Measurements from ENCODE around the gene VWA3B.

VWA3B gene

DNA sequence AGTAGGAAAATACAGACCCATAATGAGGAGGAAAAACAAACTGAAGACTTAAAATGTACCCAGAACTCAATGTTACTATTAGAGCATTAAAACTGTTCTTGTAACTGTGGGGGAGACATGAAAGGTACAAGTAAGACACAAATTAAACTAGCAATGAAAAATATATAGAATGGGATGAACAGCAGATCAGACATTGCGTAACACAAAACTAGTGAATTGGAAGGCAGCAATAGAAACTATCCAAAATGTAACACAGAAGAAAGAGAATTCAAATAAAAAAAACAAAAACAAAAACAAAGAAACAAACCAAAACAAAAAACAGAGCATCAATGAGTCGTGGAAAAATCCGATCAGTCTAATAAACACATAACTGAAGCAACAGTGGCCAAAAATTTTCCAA lies 132.2 kb downstream of the VWA3B start:
- Histone ChIP-seq H3K36me3 (no peaks in the 10 kb centered on the region), H3K4me2 (no peak overlapping the region), H3K27me3 (no peaks in the 10 kb centered on the region), H4K20me1 (no peaks in the 10 kb centered on the region), H3K4me3 (no peak overlapping the region), H3K4me1 (no peaks in the 10 kb centered on the region), H3K27ac (no peak overlapping the region), H3K9ac (no peak overlapping the region), H3K9me3 (replicated peaks in 1 of 11) (peaks cover 17 to 34% (median 24%) of the 10 kb centered on the region in 11 experiments)
- peak in 2 of 11 experiments; percentile 56 to 66; a peak in 4 of 22 replicates for TF ChIP-seq Cebpa-rat (IDR thresholded peaks at IDR 0.05)

DNA sequence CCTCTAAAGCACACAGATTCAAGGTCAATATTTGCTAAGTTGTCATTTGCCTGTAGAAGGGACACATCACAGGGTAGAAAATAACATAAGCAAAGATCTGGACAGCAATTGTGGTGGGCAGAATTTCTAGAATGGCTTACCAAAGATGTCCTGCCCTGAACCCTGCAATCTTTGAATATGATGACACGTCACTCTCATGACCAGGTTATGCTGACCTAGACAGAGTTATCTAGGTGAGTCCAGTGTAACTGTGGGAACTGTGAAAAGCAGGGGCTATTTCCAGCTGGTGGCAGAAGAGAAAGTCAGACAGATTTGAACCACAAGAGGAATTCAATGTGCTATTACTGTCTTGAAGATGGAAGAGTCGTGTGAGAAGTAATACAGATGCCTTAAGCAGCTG lies 147.0 kb downstream of the VWA3B start:
- no peaks in the 10 kb centered on the region for H3K9me3 ChIP-seq (replicated peaks in 1 of 11)
- no peak overlapping the region for H3K4me3 ChIP-seq
- no peak overlapping the region for H3K9ac ChIP-seq
- H3K4me1 ChIP-seq, result no peaks in the 10 kb centered on the region
- H3K27ac ChIP-seq, result no peak overlapping the region
- H3K27me3 ChIP-seq, result no peaks in the 10 kb centered on the region
- TF ChIP-seq Cebpa-rat (IDR thresholded peaks at IDR 0.05), result no peak
- H3K36me3 ChIP-seq, result no peaks in the 10 kb centered on the region
- no peaks in the 10 kb centered on the region for H4K20me1 ChIP-seq
- H3K4me2 ChIP-seq, result no peak overlapping the region

DNA sequence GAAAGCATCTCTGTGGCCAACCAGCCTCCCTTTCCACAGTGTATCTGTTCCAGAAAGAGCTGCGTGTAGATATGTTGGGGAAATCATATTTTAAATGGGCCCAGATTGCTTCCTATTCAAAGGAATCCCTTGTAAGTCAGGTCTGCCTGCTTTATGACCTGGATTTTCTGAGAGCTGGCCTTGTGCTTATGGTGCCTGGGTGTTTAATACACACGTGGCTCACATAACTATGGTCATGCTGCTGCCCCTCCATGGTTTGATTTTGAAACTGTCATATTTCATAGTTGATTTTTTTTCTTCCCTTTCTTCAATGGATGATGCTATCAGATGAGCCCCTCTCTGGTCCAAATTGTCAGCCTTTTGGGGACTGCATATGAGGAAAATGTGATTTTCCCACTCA lies 147.8 kb downstream of the VWA3B start:
- Histone ChIP-seq H3K27me3 (no peaks in the 10 kb centered on the region), H3K4me3 (no peak overlapping the region), H3K9me3 (replicated peaks in 1 of 11) (no peaks in the 10 kb centered on the region), H3K9ac (no peak overlapping the region), H3K4me2 (no peak overlapping the region), H3K36me3 (no peaks in the 10 kb centered on the region), H3K27ac (no peak overlapping the region), H4K20me1 (no peaks in the 10 kb centered on the region), H3K4me1 (no peaks in the 10 kb centered on the region)
- no peak for TF ChIP-seq Cebpa-rat (IDR thresholded peaks at IDR 0.05)

DNA sequence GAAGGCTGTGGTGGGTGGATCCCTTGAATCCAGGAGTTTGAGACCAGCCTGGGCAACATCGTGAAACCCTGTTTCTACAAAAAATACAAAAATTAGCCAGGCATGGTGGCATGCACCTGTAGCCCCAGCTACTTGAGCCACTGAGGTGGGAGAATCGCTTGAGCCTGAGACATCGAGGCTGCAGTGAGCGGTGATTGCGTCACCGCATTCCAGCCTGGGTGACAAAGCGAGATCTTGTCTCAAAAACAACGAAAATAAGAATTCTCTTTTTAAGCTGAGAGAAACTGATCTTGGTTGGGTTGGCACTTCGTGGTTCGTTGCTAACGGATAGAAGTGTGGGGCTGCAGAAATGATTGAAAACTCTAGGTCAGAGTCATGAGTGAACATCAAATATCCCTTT lies 150.0 kb downstream of the VWA3B start:
- Histone ChIP-seq H3K27ac (no peak overlapping the region), H4K20me1 (no peaks in the 10 kb centered on the region), H3K4me2 (no peak overlapping the region), H3K9ac (no peak overlapping the region), H3K4me3 (no peak overlapping the region), H3K4me1 (no peaks in the 10 kb centered on the region), H3K27me3 (no peaks in the 10 kb centered on the region), H3K36me3 (no peaks in the 10 kb centered on the region), H3K9me3 (replicated peaks in 1 of 11) (no peaks in the 10 kb centered on the region)
- TF ChIP-seq Cebpa-rat (IDR thresholded peaks at IDR 0.05), result peak in 4 of 11 experiments; percentile 14 to 51 (median 39); a peak in 2 of 22 replicates

DNA sequence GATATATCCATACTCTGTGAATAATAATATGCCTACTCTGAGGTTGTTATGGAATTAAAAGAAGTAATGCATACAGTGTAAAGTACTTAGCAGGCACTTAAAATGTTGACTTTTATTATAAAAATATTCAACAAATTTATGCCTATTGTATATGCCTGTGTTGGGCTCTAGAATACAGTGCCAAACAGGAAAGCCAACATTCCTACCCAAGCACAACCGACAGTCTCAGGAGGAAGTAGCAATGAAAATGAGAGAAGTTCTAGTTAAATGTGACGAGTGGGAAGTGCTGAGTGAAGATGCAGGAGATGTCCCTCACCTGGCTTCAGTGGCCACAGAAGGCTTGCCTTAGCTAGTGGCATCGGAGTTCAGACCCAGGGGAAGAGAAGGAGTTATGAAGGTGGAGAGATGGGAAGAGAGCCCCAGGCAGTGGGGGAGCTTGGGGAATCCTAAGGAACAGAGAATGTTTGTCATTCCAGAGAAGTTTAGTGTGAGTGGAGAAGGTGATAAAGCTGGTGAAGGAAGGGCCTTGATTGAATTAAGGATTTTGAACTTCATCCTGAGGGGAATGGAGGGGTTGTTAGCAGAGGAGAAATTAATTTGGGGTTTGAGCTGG lies 153.9 kb downstream of the VWA3B start:
- no peak for TF ChIP-seq Cebpa-rat (IDR thresholded peaks at IDR 0.05)
- H3K36me3 ChIP-seq, result no peaks in the 10 kb centered on the region
- no peaks in the 10 kb centered on the region for H4K20me1 ChIP-seq
- H3K4me3 ChIP-seq, result no peak overlapping the region
- no peaks in the 10 kb centered on the region for H3K27me3 ChIP-seq
- H3K9me3 ChIP-seq (replicated peaks in 1 of 11), result no peaks in the 10 kb centered on the region
- no peak overlapping the region for H3K4me2 ChIP-seq
- no peaks in the 10 kb centered on the region for H3K4me1 ChIP-seq
- H3K27ac ChIP-seq, result no peak overlapping the region
- H3K9ac ChIP-seq, result no peak overlapping the region

DNA sequence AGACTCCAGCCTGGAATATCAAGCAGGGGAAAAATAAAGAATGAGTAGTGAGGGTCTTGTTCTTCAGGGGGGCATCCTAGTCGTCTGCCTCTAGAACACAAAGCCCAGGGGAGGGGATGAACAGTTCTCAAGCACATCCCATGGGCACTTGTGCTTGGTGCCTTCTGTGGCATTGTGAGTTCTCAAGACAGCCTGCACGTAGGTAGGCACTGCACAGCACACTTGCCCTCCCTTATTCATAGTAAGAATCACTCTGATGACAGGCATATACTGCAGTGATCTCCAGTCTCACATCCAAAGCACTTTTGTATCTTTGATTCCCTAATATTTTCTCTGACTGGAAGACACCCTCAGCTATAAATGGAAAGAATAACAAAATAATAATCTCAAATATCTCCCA lies 154.6 kb downstream of the VWA3B start:
- H3K9ac ChIP-seq, result no peak overlapping the region
- H3K9me3 ChIP-seq (replicated peaks in 1 of 11), result peaks cover 0 to 6% (median 5%) of the 10 kb centered on the region in 11 experiments; a peak in 11 of 22 replicates
- no peak overlapping the region for H3K27ac ChIP-seq
- no peak overlapping the region for H3K4me3 ChIP-seq
- H4K20me1 ChIP-seq, result no peaks in the 10 kb centered on the region
- H3K4me1 ChIP-seq, result no peaks in the 10 kb centered on the region
- TF ChIP-seq Cebpa-rat (IDR thresholded peaks at IDR 0.05), result no peak
- no peaks in the 10 kb centered on the region for H3K36me3 ChIP-seq
- H3K4me2 ChIP-seq, result no peak overlapping the region
- no peaks in the 10 kb centered on the region for H3K27me3 ChIP-seq

DNA sequence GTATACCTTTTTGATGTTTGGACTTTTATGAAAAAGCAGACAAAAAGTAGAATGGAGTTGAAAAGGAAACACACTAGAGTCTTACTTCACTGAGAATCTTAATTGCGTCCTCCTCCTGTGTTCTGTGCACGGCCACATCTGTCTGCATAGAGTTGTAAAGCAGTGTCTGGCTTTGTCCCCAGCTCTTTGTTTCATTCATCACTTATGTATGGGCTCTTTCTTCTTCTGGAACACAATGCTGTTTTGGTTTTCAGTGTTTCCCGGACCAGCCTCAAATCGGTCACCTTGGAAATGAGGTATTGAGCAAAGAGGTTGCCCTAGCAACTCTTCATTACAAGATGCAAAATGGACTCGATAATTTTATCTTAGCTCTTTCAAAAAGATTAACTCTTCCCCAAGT lies 155.0 kb downstream of the VWA3B start:
- peaks cover 4 to 10% (median 9%) of the 10 kb centered on the region in 11 experiments; a peak in 21 of 22 replicates for H3K9me3 ChIP-seq (replicated peaks in 1 of 11)
- H3K9ac ChIP-seq, result no peak overlapping the region
- H3K27ac ChIP-seq, result no peak overlapping the region
- H3K4me1 ChIP-seq, result no peaks in the 10 kb centered on the region
- no peaks in the 10 kb centered on the region for H3K36me3 ChIP-seq
- no peaks in the 10 kb centered on the region for H3K27me3 ChIP-seq
- TF ChIP-seq Cebpa-rat (IDR thresholded peaks at IDR 0.05), result no peak
- no peak overlapping the region for H3K4me2 ChIP-seq
- no peaks in the 10 kb centered on the region for H4K20me1 ChIP-seq
- H3K4me3 ChIP-seq, result no peak overlapping the region

DNA sequence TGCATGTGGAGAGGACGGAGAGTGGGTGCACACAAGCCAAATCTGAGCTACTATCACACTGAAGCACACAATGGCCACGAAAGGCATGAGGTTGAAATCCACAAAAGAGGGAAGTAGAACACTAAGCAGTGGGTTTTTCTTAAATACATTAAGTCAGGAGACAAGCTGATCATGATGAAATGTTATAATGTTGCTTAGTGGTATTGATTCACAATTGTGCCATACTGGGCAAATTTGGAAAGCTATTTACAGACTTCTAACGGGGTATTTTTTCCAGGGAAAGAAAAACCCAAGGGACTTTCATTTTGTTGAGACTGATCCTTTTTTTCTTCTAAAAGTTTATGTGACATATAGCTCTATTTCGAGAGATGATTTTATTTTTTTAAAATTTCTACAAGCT lies 158.5 kb downstream of the VWA3B start:
- Histone ChIP-seq H3K27me3 (no peaks in the 10 kb centered on the region), H3K27ac (no peak overlapping the region), H3K36me3 (no peaks in the 10 kb centered on the region), H3K4me1 (no peaks in the 10 kb centered on the region), H4K20me1 (no peaks in the 10 kb centered on the region), H3K4me2 (no peak overlapping the region), H3K9me3 (replicated peaks in 1 of 11) (peaks cover 23 to 33% (median 26%) of the 10 kb centered on the region in 11 experiments), H3K9ac (no peak overlapping the region), H3K4me3 (no peak overlapping the region)
- no peak for TF ChIP-seq Cebpa-rat (IDR thresholded peaks at IDR 0.05)

DNA sequence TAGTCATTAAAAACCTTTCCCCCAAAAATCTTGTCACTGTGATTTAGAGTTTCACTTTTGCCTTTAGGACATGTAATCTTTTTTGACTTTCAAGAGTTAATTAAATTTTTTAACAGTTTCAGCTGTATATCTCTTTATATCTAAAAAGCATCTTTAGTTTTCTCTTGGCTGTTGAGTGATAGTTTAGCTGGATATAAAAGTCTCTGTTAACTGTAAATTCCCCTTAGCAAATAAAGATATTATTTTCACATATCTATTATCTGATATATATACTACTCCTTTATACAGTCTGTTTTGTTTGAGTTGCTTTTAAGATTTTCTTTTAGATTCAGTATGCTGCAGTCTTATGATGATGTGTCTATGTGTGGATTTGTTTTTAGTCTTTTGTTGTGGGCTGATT lies 160.4 kb downstream of the VWA3B start:
- Histone ChIP-seq H3K9ac (no peak overlapping the region), H3K9me3 (replicated peaks in 1 of 11) (peaks cover 23 to 33% (median 26%) of the 10 kb centered on the region in 11 experiments), H3K4me1 (peaks cover 0 to 9% (median 6%) of the 10 kb centered on the region in 10 experiments; a peak in 12 of 20 replicates), H3K36me3 (no peaks in the 10 kb centered on the region), H3K27ac (no peak overlapping the region), H3K27me3 (no peaks in the 10 kb centered on the region), H3K4me3 (no peak overlapping the region), H4K20me1 (no peaks in the 10 kb centered on the region), H3K4me2 (no peak overlapping the region)
- no peak for TF ChIP-seq Cebpa-rat (IDR thresholded peaks at IDR 0.05)

DNA sequence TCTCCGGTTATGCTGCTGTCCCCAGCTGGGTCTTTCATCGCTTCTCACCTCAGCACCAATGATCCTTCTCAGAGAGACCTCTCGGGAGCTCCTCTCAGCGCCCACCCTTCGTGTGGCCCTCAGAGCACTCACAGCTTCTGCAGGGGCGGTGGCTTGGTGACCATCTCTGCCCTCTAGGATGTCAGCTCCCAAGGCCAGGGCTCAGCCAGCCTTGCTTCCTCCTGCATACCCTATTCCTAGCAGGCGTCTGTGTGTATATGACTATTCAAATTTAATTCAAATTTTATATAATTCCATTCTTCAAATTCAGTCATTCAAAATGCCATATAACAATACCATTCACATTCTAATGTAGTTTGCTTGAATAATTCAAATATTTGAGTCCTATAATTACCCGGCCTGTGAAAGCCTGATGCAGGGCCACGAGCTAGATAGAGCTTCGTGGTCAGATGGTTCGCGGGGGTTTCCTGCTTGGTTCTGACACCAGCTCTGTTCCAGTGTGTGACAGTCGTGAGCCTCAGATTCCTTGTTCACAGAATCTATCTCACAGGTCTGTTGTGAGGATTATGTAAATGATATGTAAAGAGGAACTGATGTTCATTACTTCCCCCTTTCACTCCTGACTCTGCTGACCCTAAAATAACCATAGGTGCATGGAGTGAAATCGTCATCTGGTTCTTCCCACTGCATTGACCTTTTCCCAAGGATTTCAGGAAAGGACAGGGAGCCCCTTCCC lies 165.2 kb downstream of the VWA3B start:
- H3K9me3 ChIP-seq (replicated peaks in 1 of 11), result peaks cover 14 to 22% (median 16%) of the 10 kb centered on the region in 11 experiments
- H3K4me1 ChIP-seq, result peaks cover 0 to 13% (median 8%) of the 10 kb centered on the region in 10 experiments; a peak in 12 of 20 replicates
- H3K4me3 ChIP-seq, result no peak overlapping the region
- no peaks in the 10 kb centered on the region for H3K27me3 ChIP-seq
- H3K27ac ChIP-seq, result no peak overlapping the region
- H3K9ac ChIP-seq, result no peak overlapping the region
- H4K20me1 ChIP-seq, result no peaks in the 10 kb centered on the region
- H3K36me3 ChIP-seq, result no peaks in the 10 kb centered on the region
- TF ChIP-seq Cebpa-rat (IDR thresholded peaks at IDR 0.05), result no peak
- peak overlapping the region in 6 of 11 experiments; percentile 8 to 52 (median 32); a peak in 9 of 22 replicates for H3K4me2 ChIP-seq
